Ecto neural progenitor cell (in vitro differentiated cells): ENCODE results near the gene FGF8.

Source experiments
- DNase-seq: peaks from one replicate; pipeline ENCODE4 v3.0.0-alpha.2; 2018; ENCODE audit warnings: low spot score

The FGF8 gene

GRCh38 chr10:101768791-101769170 lies 7.1 kb downstream of the FGF8 start:
- DNase-seq: no peak

- DNase-seq: no peak
These were observed 7.7 kb downstream of the FGF8 start for GRCh38 chr10:101767966-101768790.

- no peak for DNase-seq
These were observed 8.3 kb downstream of the FGF8 start for GRCh38 chr10:101767600-101767945.

- no peak for DNase-seq
These were observed 8.9 kb downstream of the FGF8 start for GRCh38 chr10:101766753-101767599.

- DNase-seq: no peak
These were observed 9.6 kb downstream of the FGF8 start for GRCh38 chr10:101766306-101766705.

GRCh38 chr10:101763141-101763846 lies 12.6 kb downstream of the FGF8 start:
- no peak for DNase-seq

- no peak for DNase-seq
These were observed 13.2 kb downstream of the FGF8 start for GRCh38 chr10:101762736-101763135.

- DNase-seq: no peak
These were observed 14.7 kb downstream of the FGF8 start for GRCh38 chr10:101761226-101761625.

- DNase-seq: no peak
These were observed 15.4 kb downstream of the FGF8 start for GRCh38 chr10:101760510-101760909.

GRCh38 chr10:101759309-101760247 lies 16.3 kb downstream of the FGF8 start:
- DNase-seq: no peak

- DNase-seq: no peak
These were observed 17.1 kb downstream of the FGF8 start for GRCh38 chr10:101758858-101759257.

- no peak for DNase-seq
These were observed 23.7 kb downstream of the FGF8 start for GRCh38 chr10:101752241-101752640.

- DNase-seq: no peak
These were observed 26.6 kb downstream of the FGF8 start for GRCh38 chr10:101749047-101750016.

- no peak for DNase-seq
These were observed 27.4 kb downstream of the FGF8 start for GRCh38 chr10:101748496-101748895.

- no peak for DNase-seq
These were observed 30.7 kb downstream of the FGF8 start for GRCh38 chr10:101745074-101745696.

GRCh38 chr10:101744267-101744666 lies 31.6 kb downstream of the FGF8 start:
- DNase-seq: no peak

- DNase-seq: no peak
These were observed 34.0 kb downstream of the FGF8 start for GRCh38 chr10:101741938-101742337.

- DNase-seq: no peak
These were observed 39.2 kb downstream of the FGF8 start for GRCh38 chr10:101736666-101737065.

- no peak for DNase-seq
These were observed 43.8 kb downstream of the FGF8 start for GRCh38 chr10:101732096-101732495.

GRCh38 chr10:101726115-101726387 lies 49.9 kb downstream of the FGF8 start:
- DNase-seq: no peak
